Cardiac muscle cell (in vitro differentiated cells and primary cell): Measurements from ENCODE around the gene MAMLD1. TPM values are rescaled to one million over a fixed set of nuclear protein-coding genes. Genes with fewer than 3 reads are reported as not detected.

Experiments used
- DNase-seq, 2 donors: peaks; one replicate each; pipeline versions ENCODE4 v3.0.0 to v3.0.0-alpha.2; 2010 to 2017; ENCODE audit warnings: low read depth in 1 of 2, low spot score in 1 of 2
- H3K27ac ChIP-seq: fragments of 200-600 bp; sonication (generic); 2 replicates; pipeline ENCODE4 v1.5.1; 2016
- H3K27me3 ChIP-seq: fragments of 200-600 bp; sonication (generic); 2 replicates; pipeline ENCODE4 v1.6.0; 2016; ENCODE audit warnings: control low read depth
- H3K36me3 ChIP-seq: fragments of 200-600 bp; sonication (generic); 2 replicates; pipeline ENCODE4 v1.5.1; 2016; ENCODE audit warnings: control low read depth
- H3K4me1 ChIP-seq: fragments of 200-600 bp; sonication (generic); 2 replicates; pipeline ENCODE4 v1.8.1; 2017; ENCODE audit warnings: low read depth, mild to moderate bottlenecking, mixed run types
- H3K4me3 ChIP-seq: fragments of 200-600 bp; sonication (generic); 2 replicates; pipeline ENCODE4 v1.5.1; 2016; ENCODE audit warnings: mild to moderate bottlenecking
- H3K9me3 ChIP-seq: fragments of 200-600 bp; sonication (generic); 2 replicates; pipeline ENCODE4 v1.5.1; 2017; ENCODE audit warnings: low read depth, mild to moderate bottlenecking, control low read depth
- polyA plus RNA-seq: library from polyadenylated mRNA; unstranded; fragments of >200 nt; fragmentation: Nextera tagmentation; extraction: Ambion mirVana; gene quantifications from 2 replicates; pipeline ENCODE4 v1.2.1, GENCODE V29; 2016
- total RNA-seq: library from RNA; depleted of rRNA; stranded (reverse); fragments of >200 nt; gene quantifications from 2 replicates; pipeline ENCODE4 v1.2.3, GENCODE V29; 2016
- TF ChIP-seq, protein P1 (sequence below): IDR thresholded peaks from 2 replicates; pipeline ENCODE4 v1.5.1; 2012; ENCODE audit warnings: low read depth, mild to moderate bottlenecking, low read length

The MAMLD1 gene
- total and polyA plus RNA-seq, 2 experiments from 2014 or later: 0.15 to 0.48 TPM

DNA sequence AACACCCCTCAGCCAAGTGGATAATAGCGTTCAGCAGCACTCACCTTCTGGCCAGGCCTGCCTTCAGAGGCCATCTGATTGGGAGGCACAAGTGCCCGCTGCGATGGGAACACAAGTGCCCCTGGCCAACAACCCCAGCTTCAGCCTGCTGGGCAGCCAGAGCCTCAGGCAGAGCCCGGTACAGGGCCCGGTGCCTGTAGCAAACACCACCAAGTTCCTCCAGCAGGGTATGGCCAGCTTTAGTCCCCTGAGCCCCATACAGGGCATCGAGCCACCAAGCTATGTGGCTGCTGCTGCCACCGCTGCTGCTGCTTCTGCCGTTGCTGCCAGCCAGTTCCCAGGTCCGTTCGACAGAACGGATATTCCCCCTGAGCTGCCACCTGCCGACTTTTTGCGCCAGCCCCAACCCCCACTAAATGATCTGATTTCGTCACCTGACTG is 149.4 kb downstream of the MAMLD1 start:
- no peak for DNase-seq
- H3K9me3 ChIP-seq: no peaks in the 10 kb centered on the region
- H3K27me3 ChIP-seq: no peaks in the 10 kb centered on the region
- TF ChIP-seq, protein P1, sequence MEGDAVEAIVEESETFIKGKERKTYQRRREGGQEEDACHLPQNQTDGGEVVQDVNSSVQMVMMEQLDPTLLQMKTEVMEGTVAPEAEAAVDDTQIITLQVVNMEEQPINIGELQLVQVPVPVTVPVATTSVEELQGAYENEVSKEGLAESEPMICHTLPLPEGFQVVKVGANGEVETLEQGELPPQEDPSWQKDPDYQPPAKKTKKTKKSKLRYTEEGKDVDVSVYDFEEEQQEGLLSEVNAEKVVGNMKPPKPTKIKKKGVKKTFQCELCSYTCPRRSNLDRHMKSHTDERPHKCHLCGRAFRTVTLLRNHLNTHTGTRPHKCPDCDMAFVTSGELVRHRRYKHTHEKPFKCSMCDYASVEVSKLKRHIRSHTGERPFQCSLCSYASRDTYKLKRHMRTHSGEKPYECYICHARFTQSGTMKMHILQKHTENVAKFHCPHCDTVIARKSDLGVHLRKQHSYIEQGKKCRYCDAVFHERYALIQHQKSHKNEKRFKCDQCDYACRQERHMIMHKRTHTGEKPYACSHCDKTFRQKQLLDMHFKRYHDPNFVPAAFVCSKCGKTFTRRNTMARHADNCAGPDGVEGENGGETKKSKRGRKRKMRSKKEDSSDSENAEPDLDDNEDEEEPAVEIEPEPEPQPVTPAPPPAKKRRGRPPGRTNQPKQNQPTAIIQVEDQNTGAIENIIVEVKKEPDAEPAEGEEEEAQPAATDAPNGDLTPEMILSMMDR: no peak
- no peaks in the 10 kb centered on the region for H3K4me1 ChIP-seq
- no peak overlapping the region for H3K27ac ChIP-seq
- H3K36me3 ChIP-seq: no peaks in the 10 kb centered on the region
- no peak overlapping the region for H3K4me3 ChIP-seq

DNA sequence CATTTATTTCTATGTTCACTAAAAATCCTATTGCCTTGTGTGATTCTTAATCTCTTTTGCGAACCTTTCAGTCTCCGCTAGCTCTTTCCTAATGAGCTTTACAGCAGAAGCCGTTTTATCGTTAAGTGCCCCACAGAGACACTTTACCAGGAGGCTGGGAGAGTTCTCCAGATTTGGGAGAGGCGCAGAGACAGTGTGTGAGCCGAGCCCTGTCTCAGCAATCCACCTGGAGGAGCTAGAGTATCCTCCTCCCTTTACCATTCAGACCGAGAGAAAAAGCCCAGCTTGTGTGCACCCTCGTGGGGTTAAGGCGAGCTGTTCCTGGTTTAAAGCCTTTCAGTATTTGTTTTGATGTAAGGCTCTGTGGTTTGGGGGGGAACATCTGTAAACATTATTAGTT is 150.4 kb downstream of the MAMLD1 start:
- TF ChIP-seq, protein P1: no peak
- H3K9me3 ChIP-seq: no peaks in the 10 kb centered on the region
- H3K27me3 ChIP-seq: no peaks in the 10 kb centered on the region
- DNase-seq: no peak
- H3K27ac ChIP-seq: no peak overlapping the region
- H3K36me3 ChIP-seq: no peaks in the 10 kb centered on the region
- H3K4me1 ChIP-seq: no peaks in the 10 kb centered on the region
- no peak overlapping the region for H3K4me3 ChIP-seq

DNA sequence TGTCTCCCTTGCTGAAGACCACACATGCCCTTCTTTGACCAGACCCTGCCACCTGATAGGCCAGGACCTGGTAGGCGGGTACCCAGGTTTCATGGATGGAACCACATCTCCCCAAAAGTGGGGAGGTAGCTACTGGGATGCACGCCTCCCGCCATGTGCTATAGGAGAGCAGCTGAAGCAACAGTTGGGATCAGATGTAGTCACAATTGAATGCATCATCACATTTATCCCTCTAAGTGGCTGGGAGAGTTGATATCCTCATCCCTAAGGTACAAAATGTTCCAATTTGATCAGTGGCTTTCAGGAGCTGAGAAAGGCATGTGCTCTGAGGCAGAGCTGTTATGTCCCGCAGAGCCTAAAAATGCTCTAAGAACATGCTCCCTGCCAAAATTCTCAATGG is 151.3 kb downstream of the MAMLD1 start:
- no peaks in the 10 kb centered on the region for H3K36me3 ChIP-seq
- no peak for DNase-seq
- no peak overlapping the region for H3K4me3 ChIP-seq
- TF ChIP-seq, protein P1: no peak
- no peak overlapping the region for H3K27ac ChIP-seq
- H3K4me1 ChIP-seq: no peaks in the 10 kb centered on the region
- H3K9me3 ChIP-seq: no peaks in the 10 kb centered on the region
- no peaks in the 10 kb centered on the region for H3K27me3 ChIP-seq

DNA sequence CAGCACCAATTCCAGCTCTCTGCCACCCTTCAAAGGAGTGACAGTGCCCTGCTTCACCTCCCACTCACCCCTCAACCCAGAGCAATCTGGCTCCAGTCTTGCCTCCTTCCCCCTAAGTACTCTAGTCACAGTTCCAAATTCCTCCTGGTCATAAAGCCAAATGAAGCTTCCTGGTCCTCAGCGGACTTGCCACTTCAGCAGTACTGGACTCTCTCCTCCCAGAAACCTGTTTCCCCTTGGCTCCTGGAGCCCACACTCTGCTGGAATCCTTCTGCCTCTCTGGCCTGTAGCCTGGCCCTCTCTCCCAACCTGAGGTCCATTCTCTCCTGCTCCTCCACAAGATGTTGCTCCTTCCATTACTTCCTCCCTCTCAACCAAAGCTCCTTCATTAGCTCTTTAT is 152.7 kb downstream of the MAMLD1 start:
- DNase-seq: no peak
- no peaks in the 10 kb centered on the region for H3K36me3 ChIP-seq
- no peak overlapping the region for H3K4me3 ChIP-seq
- H3K27me3 ChIP-seq: no peaks in the 10 kb centered on the region
- H3K27ac ChIP-seq: no peak overlapping the region
- H3K4me1 ChIP-seq: no peaks in the 10 kb centered on the region
- TF ChIP-seq, protein P1: no peak
- no peaks in the 10 kb centered on the region for H3K9me3 ChIP-seq

DNA sequence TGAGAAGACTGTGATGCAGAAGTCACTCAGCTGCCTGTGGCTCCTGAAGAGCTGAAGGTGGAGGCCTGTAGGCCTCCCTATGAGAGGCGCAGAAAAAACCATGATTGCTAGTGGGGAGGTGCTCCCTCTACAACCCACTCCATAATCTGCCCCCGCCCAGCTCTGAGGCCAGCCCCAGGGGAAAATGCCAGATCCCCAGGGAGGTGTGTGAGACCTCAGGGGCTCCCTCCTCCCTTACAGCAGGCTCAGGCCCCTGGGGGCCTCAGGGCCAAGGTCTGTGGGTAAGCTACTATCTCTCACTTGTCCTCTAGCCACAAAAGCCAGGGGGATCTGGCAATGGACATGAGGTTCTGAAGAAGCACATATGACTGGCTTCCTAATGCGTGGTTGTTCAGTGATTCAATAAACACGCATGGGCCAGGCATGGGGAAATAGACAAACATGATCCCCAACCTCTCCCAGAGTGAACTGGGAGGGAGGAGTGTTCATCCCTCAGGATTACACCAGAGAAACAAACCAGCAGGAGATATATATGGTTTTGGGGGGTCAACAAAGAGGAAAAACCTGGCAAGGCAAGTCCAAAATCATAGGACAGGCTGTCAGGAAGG is 154.3 kb downstream of the MAMLD1 start:
- Histone ChIP-seq H3K9me3 (no peaks in the 10 kb centered on the region), H3K27ac (no peak overlapping the region), H3K4me1 (no peaks in the 10 kb centered on the region), H3K27me3 (no peaks in the 10 kb centered on the region), H3K36me3 (no peaks in the 10 kb centered on the region), H3K4me3 (no peak overlapping the region)
- peak in 1 of 2 donors; percentile 34 for DNase-seq
- TF ChIP-seq, protein P1: no peak
